Measurements from ENCODE around the gene SYT8. TPM values are rescaled to one million over a fixed set of nuclear protein-coding genes. Genes with fewer than 3 reads are reported as not detected.

The SYT8 gene
- total RNA-seq, 1 experiment from 2014 or later: 7.8 TPM

- H3K9me2 ChIP-seq (replicated peaks; ENCODE audit: low read length): no peaks in the 10 kb centered on the region
- no peaks in the 10 kb centered on the region for H3K36me3 ChIP-seq (ENCODE audit: low read depth, low read length)
- TF ChIP-seq EZH2 (IDR thresholded peaks at IDR 0.05; ENCODE audit: low read length, unreplicated experiment): no peak
- TF ChIP-seq EZH2phosphoT487 (IDR thresholded peaks at IDR 0.05; ENCODE audit: borderline replicate concordance, low read length): no peak
- TF ChIP-seq, protein P1, sequence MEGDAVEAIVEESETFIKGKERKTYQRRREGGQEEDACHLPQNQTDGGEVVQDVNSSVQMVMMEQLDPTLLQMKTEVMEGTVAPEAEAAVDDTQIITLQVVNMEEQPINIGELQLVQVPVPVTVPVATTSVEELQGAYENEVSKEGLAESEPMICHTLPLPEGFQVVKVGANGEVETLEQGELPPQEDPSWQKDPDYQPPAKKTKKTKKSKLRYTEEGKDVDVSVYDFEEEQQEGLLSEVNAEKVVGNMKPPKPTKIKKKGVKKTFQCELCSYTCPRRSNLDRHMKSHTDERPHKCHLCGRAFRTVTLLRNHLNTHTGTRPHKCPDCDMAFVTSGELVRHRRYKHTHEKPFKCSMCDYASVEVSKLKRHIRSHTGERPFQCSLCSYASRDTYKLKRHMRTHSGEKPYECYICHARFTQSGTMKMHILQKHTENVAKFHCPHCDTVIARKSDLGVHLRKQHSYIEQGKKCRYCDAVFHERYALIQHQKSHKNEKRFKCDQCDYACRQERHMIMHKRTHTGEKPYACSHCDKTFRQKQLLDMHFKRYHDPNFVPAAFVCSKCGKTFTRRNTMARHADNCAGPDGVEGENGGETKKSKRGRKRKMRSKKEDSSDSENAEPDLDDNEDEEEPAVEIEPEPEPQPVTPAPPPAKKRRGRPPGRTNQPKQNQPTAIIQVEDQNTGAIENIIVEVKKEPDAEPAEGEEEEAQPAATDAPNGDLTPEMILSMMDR (conservative IDR thresholded peaks at IDR 0.05; ENCODE audit: low read depth, low read length): no peak
- no TSS peak for BruUV-seq (replicated peaks)
- no peak overlapping the region for H3K4me2 ChIP-seq (ENCODE audit: low read length)
- no peak for DNase-seq
- no peaks in the 10 kb centered on the region for H4K20me1 ChIP-seq (ENCODE audit: low read length)
- no peak overlapping the region for H3K4me3 ChIP-seq (ENCODE audit: low read length)
- no peak overlapping the region for H2AFZ ChIP-seq (ENCODE audit: low read length)
- ChIA-PET CTCF (no interaction called here), POLR2A (ENCODE audit: unreplicated experiment) (no interaction called here)
- H3K27me3 ChIP-seq (ENCODE audit: low read length): no peaks in the 10 kb centered on the region
- intact Hi-C loops (cut with micrococcal nuclease): no loop called here
- H3K4me1 ChIP-seq (ENCODE audit: insufficient read depth, low read length): no peaks in the 10 kb centered on the region
- no peak for ATAC-seq
- no peak overlapping the region for H3K27ac ChIP-seq (ENCODE audit: low read length)
- H3K9me3 ChIP-seq (ENCODE audit: low read length): no peaks in the 10 kb centered on the region
- H3K79me2 ChIP-seq (ENCODE audit: low read length): no peaks in the 10 kb centered on the region
- no peak overlapping the region for H3K9ac ChIP-seq (ENCODE audit: low read length)
- no peaks in the 10 kb centered on the region for H3F3A ChIP-seq (ENCODE audit: low read length, unreplicated experiment)
Observed at GRCh38 chr11:1879342-1879940, 44.7 kb downstream of the SYT8 start.

- Histone ChIP-seq H3K36me3 (ENCODE audit: low read depth, low read length) (no peaks in the 10 kb centered on the region), H3K27me3 (ENCODE audit: low read length) (no peaks in the 10 kb centered on the region), H2AFZ (ENCODE audit: low read length) (no peak overlapping the region), H3K27ac (ENCODE audit: low read length) (no peak overlapping the region), H3K79me2 (ENCODE audit: low read length) (no peaks in the 10 kb centered on the region), H3K4me1 (ENCODE audit: insufficient read depth, low read length) (no peaks in the 10 kb centered on the region), H3K9me2 (replicated peaks; ENCODE audit: low read length) (no peaks in the 10 kb centered on the region), H3F3A (ENCODE audit: low read length, unreplicated experiment) (no peaks in the 10 kb centered on the region), H3K9me3 (ENCODE audit: low read length) (no peaks in the 10 kb centered on the region), H3K4me2 (ENCODE audit: low read length) (no peak overlapping the region), H4K20me1 (ENCODE audit: low read length) (no peaks in the 10 kb centered on the region), H3K9ac (ENCODE audit: low read length) (no peak overlapping the region), H3K4me3 (ENCODE audit: low read length) (no peak overlapping the region)
- ATAC-seq (no peak), DNase-seq (no peak)
- POLR2A ChIA-PET (ENCODE audit: unreplicated experiment): no interaction called here
- intact Hi-C loops (cut with micrococcal nuclease): no loop called here
- TF ChIP-seq, protein P1 (conservative IDR thresholded peaks at IDR 0.05; ENCODE audit: low read depth, low read length): no peak
- TF ChIP-seq EZH2 (IDR thresholded peaks at IDR 0.05; ENCODE audit: low read length, unreplicated experiment): no peak
- BruUV-seq (replicated peaks): no TSS peak
- CTCF ChIA-PET: no interaction called here
Observed at GRCh38 chr11:1879941-1880720, 45.3 kb downstream of the SYT8 start.

Measured in PC-3 (cell line).